Measurements from ENCODE around the gene MBNL2.
A peak's percentile ranks its signal among the peaks of the same experiment; 100 is the strongest.
"Not testable (repeated sequence)": the region's sequence is repeated elsewhere in the genome, so short reads cannot be mapped to it uniquely, and the experiment has no call there.

MBNL2 gene

GRCh38 chr13:97329331-97329730 lies 107.2 kb downstream of the MBNL2 start:
- DNase-seq = no peak

GRCh38 chr13:97330448-97330847 lies 108.3 kb downstream of the MBNL2 start:
- DNase-seq = no peak

GRCh38 chr13:97332742-97333141 lies 110.6 kb downstream of the MBNL2 start:
- no peak for DNase-seq

GRCh38 chr13:97333983-97334382 lies 111.8 kb downstream of the MBNL2 start:
- DNase-seq = no peak

GRCh38 chr13:97334690-97335089 lies 112.6 kb downstream of the MBNL2 start:
- no peak for DNase-seq

- no peak for DNase-seq
Observed at GRCh38 chr13:97335488-97336134, 113.5 kb downstream of the MBNL2 start.

- no peak for DNase-seq
Observed at GRCh38 chr13:97337985-97338499, 115.9 kb downstream of the MBNL2 start.

GRCh38 chr13:97338571-97338970 lies 116.4 kb downstream of the MBNL2 start:
- no peak for DNase-seq

- no peak for DNase-seq
Observed at GRCh38 chr13:97339019-97339987, 117.2 kb downstream of the MBNL2 start.

- DNase-seq = no peak
Observed at GRCh38 chr13:97339988-97340749, 118.0 kb downstream of the MBNL2 start.

- no peak for DNase-seq
Observed at GRCh38 chr13:97341135-97341534, 119.0 kb downstream of the MBNL2 start.

- no peak for DNase-seq
Observed at GRCh38 chr13:97342136-97342535, 120.0 kb downstream of the MBNL2 start.

- DNase-seq = no peak
Observed at GRCh38 chr13:97342936-97343335, 120.8 kb downstream of the MBNL2 start.

- peak; percentile 28 for DNase-seq
Observed at GRCh38 chr13:97344265-97345175, 122.4 kb downstream of the MBNL2 start.

GRCh38 chr13:97346097-97346496 lies 124.0 kb downstream of the MBNL2 start:
- DNase-seq = no peak

GRCh38 chr13:97346561-97347254 lies 124.6 kb downstream of the MBNL2 start:
- DNase-seq = no peak

GRCh38 chr13:97347255-97347932 lies 125.3 kb downstream of the MBNL2 start:
- no peak for DNase-seq

GRCh38 chr13:97348569-97349100 lies 126.5 kb downstream of the MBNL2 start:
- no peak for DNase-seq

- DNase-seq = not testable (repeated sequence)
Observed at GRCh38 chr13:97352012-97352411, 129.9 kb downstream of the MBNL2 start.

- no peak for DNase-seq
Observed at GRCh38 chr13:97352815-97353214, 130.7 kb downstream of the MBNL2 start.
